HG03175 (cell line): ENCODE data around the gene CFAP251.
A peak's percentile ranks its signal among the peaks of the same experiment; 100 is the strongest.
"Not testable (repeated sequence)": the region's sequence is repeated elsewhere in the genome, so short reads cannot be mapped to it uniquely, and the experiment has no call there.

Experiments used
- ATAC-seq: cut with Tn5 transposase; IDR thresholded peaks from one replicate; pipeline ENCODE4 v1.9.1; 2021; ENCODE audit warnings: mild to moderate bottlenecking, moderate library complexity; ENCODE audit not compliant: unreplicated experiment

CFAP251 gene

GRCh38 chr12:121974026-121974985 is 55.9 kb downstream of the CFAP251 start:
- ATAC-seq: no peak

DNA sequence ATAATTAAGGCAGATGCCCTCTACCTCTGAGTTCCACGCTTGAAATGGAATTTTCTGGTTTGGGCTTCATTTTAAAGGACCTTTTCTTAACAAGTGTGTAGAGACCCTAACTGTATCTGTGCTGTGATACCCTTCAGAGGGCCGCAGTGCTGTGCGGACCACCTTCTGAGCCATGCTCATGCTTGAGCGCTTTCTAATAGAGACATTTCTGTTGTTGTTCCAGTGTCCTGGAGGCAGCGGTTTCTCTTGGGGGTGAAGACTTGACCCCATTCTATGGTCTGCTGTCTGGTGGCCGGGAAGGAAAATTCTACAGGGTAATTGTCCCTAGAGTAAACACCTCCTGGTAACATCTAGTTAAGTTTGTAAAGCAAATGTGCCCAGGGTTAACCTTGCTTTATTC is 56.6 kb downstream of the CFAP251 start:
- no peak for ATAC-seq

GRCh38 chr12:121976950-121977349 is 58.6 kb downstream of the CFAP251 start:
- no peak for ATAC-seq

GRCh38 chr12:121980191-121980891 is 61.9 kb downstream of the CFAP251 start:
- ATAC-seq: no peak

GRCh38 chr12:121980892-121981272 is 62.5 kb downstream of the CFAP251 start:
- no peak for ATAC-seq

DNA sequence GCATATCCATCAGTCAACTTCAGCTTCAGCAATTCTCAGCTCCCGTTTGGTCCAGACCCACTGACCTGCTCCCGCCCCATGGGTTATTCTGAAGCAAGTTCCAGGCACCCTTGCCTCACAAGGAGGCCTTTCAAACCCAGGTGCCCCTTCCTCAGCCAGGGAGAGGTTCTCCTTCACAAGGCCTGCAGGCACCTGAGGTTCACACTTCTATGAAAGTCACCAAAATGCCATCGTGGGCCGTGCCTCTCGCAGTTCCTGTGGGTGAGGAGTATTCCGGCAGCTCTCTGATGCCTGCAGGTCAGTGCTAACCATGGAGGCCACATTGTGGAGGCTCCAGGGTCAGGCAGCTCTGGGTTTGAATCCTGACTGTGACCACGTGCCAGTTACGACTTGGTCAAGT is 63.1 kb downstream of the CFAP251 start:
- ATAC-seq: no peak

GRCh38 chr12:121982950-121983349 is 64.6 kb downstream of the CFAP251 start:
- no peak for ATAC-seq

DNA sequence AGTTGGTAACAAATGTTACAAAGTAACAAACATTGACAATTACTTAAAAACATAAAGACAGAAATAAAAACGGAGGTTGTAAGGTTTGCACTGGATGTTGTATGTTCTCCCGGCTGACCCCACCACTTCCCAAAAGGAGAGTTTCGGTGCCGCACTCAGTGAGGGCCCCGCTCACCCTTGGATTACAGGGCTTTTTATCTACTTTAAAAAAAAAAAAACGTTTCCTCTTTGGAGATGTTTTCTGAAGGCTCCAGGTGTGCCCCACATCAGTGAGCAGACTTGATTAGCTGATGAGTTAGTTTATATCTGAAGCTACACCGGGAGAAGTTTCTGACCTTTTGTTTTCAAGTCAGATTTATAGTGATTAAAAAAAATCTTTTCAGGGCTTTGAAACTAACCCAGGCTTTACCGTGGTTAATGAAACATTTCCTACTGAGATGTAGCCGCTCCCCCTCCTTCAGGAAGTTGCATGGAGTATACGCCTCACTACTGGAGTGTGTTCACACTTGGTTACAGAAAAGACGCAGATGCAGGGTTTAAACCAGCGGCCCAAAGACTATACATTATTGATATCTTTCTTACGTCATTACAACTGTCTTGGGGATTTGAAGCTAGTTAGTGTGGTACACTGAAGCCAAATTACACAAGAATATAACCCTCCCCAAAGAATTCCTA is 65.3 kb downstream of the CFAP251 start:
- ATAC-seq: no peak

DNA sequence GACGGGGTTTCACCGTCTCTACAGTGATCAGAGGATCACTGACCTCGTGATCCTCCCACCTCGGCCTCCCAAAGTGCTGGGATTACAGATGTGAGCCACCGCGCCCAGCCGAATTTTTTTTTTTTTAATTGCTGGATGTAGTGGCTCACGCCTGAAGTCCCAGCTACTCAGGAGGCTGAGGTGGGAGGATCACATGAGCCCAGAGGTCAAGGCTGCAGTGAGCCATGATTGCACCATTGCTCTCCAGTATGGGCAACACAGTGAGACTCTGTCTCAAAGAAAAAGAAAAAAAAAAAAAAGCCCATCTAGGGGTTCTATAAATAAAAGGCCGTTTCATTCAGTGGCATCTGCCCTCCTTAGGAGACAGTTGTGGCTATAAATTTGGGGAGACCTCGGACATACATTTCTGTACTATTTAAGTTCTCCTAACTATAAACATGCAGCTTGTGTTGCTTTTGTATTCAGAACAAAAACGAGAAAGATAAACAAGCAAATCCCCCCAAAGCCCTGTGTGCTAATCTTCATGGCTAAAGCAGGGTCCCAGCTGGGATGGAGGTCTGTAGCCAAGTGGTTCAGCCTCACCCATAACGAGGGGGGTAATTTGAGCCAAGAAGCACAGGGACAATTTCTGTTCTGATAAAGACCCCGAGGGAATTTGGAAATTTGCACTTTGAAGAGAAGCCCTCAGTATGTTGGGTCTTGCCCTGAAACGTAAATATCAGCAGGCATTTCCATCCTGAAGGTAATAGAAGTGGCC is 68.3 kb downstream of the CFAP251 start:
- ATAC-seq: no peak

DNA sequence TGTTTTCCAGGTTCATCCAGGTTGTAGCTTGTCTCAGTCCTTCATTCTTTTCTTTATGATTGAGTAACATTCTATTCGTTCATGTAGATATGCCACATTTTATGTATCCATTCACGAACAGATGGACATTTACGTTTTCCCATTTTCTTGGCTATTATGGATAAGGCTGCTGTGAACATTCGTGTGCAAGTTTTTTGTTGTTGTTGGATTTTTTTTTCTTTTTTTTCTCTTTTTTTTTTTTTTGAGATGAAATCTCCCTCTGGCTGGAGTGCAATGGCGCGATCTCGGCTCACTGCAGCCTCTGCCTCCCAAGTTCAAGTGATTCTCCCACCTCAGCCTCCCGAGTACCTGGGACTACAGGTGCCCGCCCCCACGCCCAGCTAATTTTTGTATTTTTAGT is 70.1 kb downstream of the CFAP251 start:
- not testable (repeated sequence) for ATAC-seq

- no peak for ATAC-seq
Measured at GRCh38 chr12:121989276-121990113, 71.1 kb downstream of the CFAP251 start.

DNA sequence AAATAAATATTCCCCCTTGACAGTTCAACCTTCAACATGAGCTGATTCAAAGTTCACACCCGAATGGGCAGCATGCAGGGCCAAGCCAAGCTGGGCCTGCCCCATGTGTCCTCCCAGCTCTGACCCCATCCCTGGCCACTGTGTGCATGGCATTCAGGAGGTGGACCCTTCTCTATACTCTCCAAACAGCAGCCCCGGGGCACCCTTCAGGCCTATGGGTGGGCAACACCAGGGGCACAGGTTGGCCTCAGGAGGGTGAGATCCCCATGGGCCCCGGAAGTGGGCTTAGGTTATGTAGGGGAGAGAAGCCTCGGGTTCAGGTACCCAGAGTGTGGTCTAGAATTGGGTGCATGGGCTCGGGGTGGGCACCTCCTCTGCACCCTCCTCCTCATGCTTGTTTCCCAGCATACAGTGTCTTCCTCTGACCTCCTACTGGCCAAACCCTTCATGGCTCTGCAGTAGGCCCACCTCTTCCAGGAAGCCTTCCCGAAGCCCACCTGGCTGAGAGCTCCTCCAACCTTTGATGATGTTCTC is 71.8 kb downstream of the CFAP251 start:
- ATAC-seq: no peak

GRCh38 chr12:121990692-121991603 is 72.6 kb downstream of the CFAP251 start:
- peak; percentile 75 for ATAC-seq

GRCh38 chr12:121992059-121992879 is 73.9 kb downstream of the CFAP251 start:
- peak; percentile 72 for ATAC-seq

- ATAC-seq: no peak
Measured at GRCh38 chr12:121996050-121996944, 77.9 kb downstream of the CFAP251 start.

- ATAC-seq: no peak
Measured at GRCh38 chr12:121996945-121997612, 78.7 kb downstream of the CFAP251 start.
